ENCODE data around the gene TUBA1C. TPM values are rescaled to one million over a fixed set of nuclear protein-coding genes. Genes with fewer than 3 reads are reported as not detected.
"Not testable (repeated sequence)": the region's sequence is repeated elsewhere in the genome, so short reads cannot be mapped to it uniquely, and the experiment has no call there.

Gene TUBA1C
- total and polyA plus RNA-seq, 2 of the 8 experiments (the other 6 are each of a cell fraction or from before 2014, with no cell fraction given) = 504 to 3,101 TPM

DNA sequence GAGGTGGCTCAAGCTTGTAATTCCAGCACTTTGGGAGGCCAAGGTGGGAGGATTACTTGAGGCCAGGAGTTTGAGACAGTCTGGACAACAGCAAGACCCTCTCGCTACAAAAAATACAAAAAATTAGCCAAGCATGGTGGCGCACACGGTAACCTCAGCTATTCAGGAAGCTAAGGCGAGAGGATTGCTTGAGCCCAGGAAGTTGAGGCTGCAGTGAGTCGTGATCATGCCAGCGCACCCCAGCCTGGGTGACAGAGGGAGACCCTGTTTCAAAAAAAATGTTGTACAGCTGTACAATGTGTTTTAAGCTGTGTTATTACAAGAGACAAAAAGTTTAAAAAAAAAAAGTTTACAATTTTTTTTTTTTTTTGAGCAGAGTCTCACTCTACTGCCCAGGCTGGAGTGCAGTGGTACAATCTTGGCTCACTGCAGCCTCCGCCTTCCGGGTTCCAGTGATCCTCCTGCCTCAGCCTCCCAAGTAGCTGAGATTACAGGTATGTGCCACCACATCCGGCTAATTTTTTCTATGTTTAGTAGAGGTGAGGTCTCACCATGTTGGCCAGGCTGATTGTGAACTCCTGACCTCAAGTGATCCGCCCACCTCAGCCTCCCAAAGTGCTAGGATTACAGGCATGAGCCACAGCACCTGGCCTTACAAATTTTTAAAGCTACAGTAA is 7.2 kb upstream of the TUBA1C start:
- not testable (repeated sequence) for H4K20me1 ChIP-seq (replicated peaks in 1 of 2; ENCODE audit: control insufficient read depth in 1 of 2, insufficient read depth in 2 of 2, low read length in 2 of 2); H3K23ac ChIP-seq (ENCODE audit: insufficient read length); H2AFZ ChIP-seq (ENCODE audit: low read length); H3K4ac ChIP-seq (replicated peaks; ENCODE audit: insufficient read length, low read depth, low read length); H2BK120ac ChIP-seq (replicated peaks; ENCODE audit: low read depth, low read length); H2BK12ac ChIP-seq (ENCODE audit: low read depth, low read length); H2BK15ac ChIP-seq (ENCODE audit: low read length); H3K79me1 ChIP-seq (ENCODE audit: low read depth, low read length); H3K4me1 ChIP-seq (replicated peaks in 1 of 4; ENCODE audit: control insufficient read depth in 3 of 4, insufficient read depth in 4 of 4, low read length in 3 of 4); H3K27me3 ChIP-seq (replicated peaks in 1 of 4; ENCODE audit: control insufficient read depth in 3 of 4, extremely low read depth in 1 of 4, insufficient read depth in 3 of 4, low read length in 3 of 4); H4K91ac ChIP-seq (replicated peaks; ENCODE audit: insufficient read length, low read length); H3K56ac ChIP-seq (replicated peaks; ENCODE audit: insufficient read length, low read depth, low read length); H3K9me3 ChIP-seq (ENCODE audit: insufficient read depth in 2 of 2, low read depth in 1 of 2, low read length in 1 of 2); H3K18ac ChIP-seq (ENCODE audit: extremely low read depth, low read length); FAIRE-seq; H2BK5ac ChIP-seq (ENCODE audit: low read depth, low read length); H3K4me3 ChIP-seq (ENCODE audit: extremely low read depth in 1 of 4, insufficient read depth in 2 of 4, low read depth in 3 of 4, low read length in 4 of 4); H3K23me2 ChIP-seq (ENCODE audit: low read depth, low read length); H3K36me3 ChIP-seq (ENCODE audit: control insufficient read depth in 2 of 4, insufficient read depth in 4 of 4, low read length in 3 of 4); H3K9ac ChIP-seq (replicated peaks in 1 of 4; ENCODE audit: extremely low read depth in 1 of 4, low read depth in 3 of 4, low read length in 3 of 4); H3K4me2 ChIP-seq (ENCODE audit: insufficient read depth in 1 of 2, low read depth in 2 of 2, low read length in 2 of 2); H3K14ac ChIP-seq (ENCODE audit: insufficient read length); H4K8ac ChIP-seq (ENCODE audit: extremely low read depth, insufficient read depth, low read length); H4K5ac ChIP-seq (ENCODE audit: insufficient read length, low read depth, low read length); H2AK5ac ChIP-seq (ENCODE audit: low read depth, low read length); DNase-seq (ENCODE audit: low read depth in 1 of 2, low spot score in 2 of 2); H3K27ac ChIP-seq (ENCODE audit: low read depth, low read length); H3K79me2 ChIP-seq (ENCODE audit: control insufficient read depth in 1 of 2, insufficient read depth in 2 of 2, low read length in 2 of 2); H2BK20ac ChIP-seq (ENCODE audit: low read length)
- CTCF ChIA-PET (ENCODE audit: partially characterized antibody) = interaction anchor here (0.6 to 1.6 kb wide), 5 partner anchors 14 to 176 kb away, joined by 3 to 4 read pairs (median 4); no protein-coding TSS in a partner anchor
- POLR2A ChIA-PET (ENCODE audit: partially characterized antibody) = interaction anchor here (1.3 to 1.5 kb wide), 2 partner anchors 10 to 16 kb away, joined by 4 read pairs; no protein-coding TSS in a partner anchor
- WGBS, 2 experiments (ENCODE audit: extremely low coverage in 1 of 2, insufficient coverage in 1 of 2, insufficient read length in 1 of 2, insufficient replicate concordance in 2 of 2, low coverage in 1 of 2, low lambda C conversion rate in 2 of 2, missing lambda C conversion rate in 1 of 2) = 88% methylated on average over 9 of the region's 10 CpGs; no CpG with 5 or more reads in 1 of the 2 experiments

Measured in H1 (cell line).